ENCODE measurements around the gene PDE6B. TPM values are rescaled to one million over a fixed set of nuclear protein-coding genes. Genes with fewer than 3 reads are reported as not detected.

PDE6B gene
- total RNA-seq, 2 donors from 2014 or later, result 14.0 to 18.9 TPM

DNA sequence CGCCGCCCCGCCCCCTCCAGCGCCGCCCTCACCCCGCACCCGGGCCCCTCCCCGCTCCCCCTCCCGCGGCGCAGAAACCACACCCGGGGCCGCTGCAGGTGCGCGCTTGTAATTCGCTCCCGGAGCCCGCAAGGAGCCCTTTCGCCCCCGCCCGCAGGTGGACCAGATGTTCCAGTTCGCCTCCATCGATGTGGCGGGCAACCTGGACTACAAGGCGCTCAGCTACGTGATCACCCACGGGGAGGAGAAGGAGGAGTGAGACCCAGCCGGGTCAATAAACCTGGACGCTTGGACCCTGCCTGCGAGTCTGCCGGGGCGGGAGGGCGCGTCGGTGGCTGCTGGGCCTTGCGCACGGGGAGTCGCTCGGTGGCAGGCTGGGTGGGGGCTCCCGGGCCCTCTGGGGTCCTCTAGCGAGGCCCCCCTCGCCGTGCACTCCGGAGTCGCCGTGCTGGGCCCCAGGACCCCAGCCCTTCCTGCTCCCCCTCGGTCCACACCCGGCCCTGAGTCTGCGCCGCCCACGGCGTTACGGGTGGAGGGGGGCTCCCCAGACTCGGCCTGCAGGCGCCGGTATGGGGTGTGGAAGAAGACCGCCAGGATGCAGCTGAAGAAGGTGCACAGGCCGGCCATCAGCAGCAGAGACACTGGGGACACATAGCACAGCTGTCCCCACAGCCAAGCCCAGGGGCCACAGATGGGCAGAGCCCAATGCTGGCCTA, 56.5 kb downstream of the PDE6B start:
- peaks cover 6% of the 10 kb centered on the region for H3K4me1 Mint-ChIP-seq (ENCODE audit: low read depth)
- no peaks in the 10 kb centered on the region for H3K36me3 Mint-ChIP-seq (ENCODE audit: insufficient read depth in 2 of 2)
- no peak overlapping the region for H3K27ac Mint-ChIP-seq
- ATAC-seq (replicated peaks in 1 of 2) (peak; percentile 1 to 3), DNase-seq (peak in 1 of 2 donors; percentile 35)
- H3K9me3 Mint-ChIP-seq, result no peaks in the 10 kb centered on the region
- no peaks in the 10 kb centered on the region for H3K27me3 Mint-ChIP-seq (ENCODE audit: low read depth)
- H3K4me3 Mint-ChIP-seq, result no peak overlapping the region

DNA sequence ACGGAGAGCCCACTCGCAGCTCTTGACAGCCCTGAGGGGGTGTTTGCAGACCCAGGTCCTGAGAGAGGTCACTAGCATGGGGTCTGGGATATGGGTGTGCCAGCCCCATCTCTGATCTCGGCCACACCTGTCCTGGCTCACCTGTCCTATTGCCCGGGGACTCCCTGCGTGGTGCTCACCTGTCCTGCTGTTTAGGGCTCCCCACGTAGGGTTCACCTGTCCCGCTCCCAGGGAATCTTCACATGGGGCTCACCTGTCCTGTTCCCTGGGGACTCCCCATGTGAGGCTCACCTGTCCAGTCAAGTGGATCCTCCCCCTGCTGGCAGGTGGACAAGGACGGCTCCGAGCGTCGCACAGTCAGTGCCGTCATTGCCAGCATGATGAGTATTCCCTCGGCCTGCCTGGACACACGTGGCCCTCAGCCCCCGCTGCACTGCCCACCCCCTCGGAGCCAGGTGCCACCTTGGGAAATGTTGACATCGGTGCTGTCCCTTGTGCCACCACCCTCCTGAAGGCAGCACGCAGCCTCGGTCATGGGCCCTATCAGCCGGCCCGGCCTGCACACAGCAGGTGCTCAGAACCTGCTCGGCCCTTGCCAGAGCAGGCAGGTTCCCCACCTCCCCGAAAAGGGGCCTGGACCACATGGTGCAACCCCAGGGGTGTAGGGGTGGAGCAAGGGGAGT, 57.3 kb downstream of the PDE6B start:
- Mint-ChIP-seq H3K27me3 (ENCODE audit: low read depth) (peaks cover 2% of the 10 kb centered on the region), H3K9me3 (no peaks in the 10 kb centered on the region), H3K36me3 (ENCODE audit: insufficient read depth in 2 of 2) (no peaks in the 10 kb centered on the region), H3K4me3 (no peak overlapping the region), H3K27ac (no peak overlapping the region), H3K4me1 (ENCODE audit: low read depth) (peaks cover 6% of the 10 kb centered on the region)
- DNase-seq (no peak), ATAC-seq (replicated peaks in 1 of 2) (no peak)

GRCh38 chr4:683247-683897, 58.0 kb downstream of the PDE6B start:
- ATAC-seq (replicated peaks in 1 of 2) (peak in 1 of 2 donors; percentile 2), DNase-seq (no peak)
- peaks cover 6% of the 10 kb centered on the region for H3K27me3 Mint-ChIP-seq (ENCODE audit: low read depth)

GRCh38 chr4:683982-684622, 58.7 kb downstream of the PDE6B start:
- ATAC-seq (replicated peaks in 1 of 2) (peak; percentile 23 to 33), DNase-seq (peak; percentile 44 to 58)
- no peak overlapping the region for H3K27ac Mint-ChIP-seq
- H3K27me3 Mint-ChIP-seq (ENCODE audit: low read depth), result peaks cover 6% of the 10 kb centered on the region
- peaks cover 6% of the 10 kb centered on the region for H3K4me1 Mint-ChIP-seq (ENCODE audit: low read depth)
- no peaks in the 10 kb centered on the region for H3K36me3 Mint-ChIP-seq (ENCODE audit: insufficient read depth in 2 of 2)
- no peak overlapping the region for H3K4me3 Mint-ChIP-seq
- H3K9me3 Mint-ChIP-seq, result no peaks in the 10 kb centered on the region

More at GRCh38 chr4:683247-683897, 58.0 kb downstream of the PDE6B start:
- Mint-ChIP-seq H3K27ac (no peak overlapping the region), H3K9me3 (no peaks in the 10 kb centered on the region), H3K36me3 (ENCODE audit: insufficient read depth in 2 of 2) (no peaks in the 10 kb centered on the region), H3K4me3 (no peak overlapping the region), H3K4me1 (ENCODE audit: low read depth) (peaks cover 6% of the 10 kb centered on the region)

DNA sequence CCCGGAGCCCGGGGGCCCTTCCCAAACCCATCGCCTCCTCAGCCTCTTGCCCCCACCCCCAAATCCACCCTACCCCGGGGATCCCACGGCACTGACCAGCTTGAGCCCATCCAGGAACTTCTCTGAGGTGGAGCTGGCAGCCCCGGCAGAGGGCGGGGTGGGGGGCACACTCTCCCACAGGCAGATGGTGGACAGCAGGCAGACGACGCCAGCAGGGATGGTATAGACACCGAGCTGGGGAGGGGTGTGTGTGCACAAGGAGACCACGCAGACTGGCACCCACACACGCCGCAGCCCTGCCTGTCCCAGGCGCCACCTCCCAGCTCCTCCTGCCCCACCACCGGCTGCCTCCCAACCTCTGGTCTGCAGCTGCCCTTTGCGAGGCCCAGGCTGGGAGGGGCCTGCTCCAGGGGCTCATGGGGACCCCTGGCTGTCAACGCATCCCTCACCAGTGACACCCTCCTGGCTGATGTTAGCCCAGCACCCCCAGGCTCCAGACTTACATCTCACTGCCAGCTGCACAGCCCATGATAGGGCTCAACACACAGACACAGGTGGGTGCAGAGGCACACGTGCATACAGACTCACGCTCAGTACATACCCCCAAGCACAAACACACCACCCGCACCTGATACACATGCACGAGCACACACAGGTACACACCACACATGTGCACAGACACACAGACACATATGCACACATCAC, 59.4 kb downstream of the PDE6B start:
- Mint-ChIP-seq H3K9me3 (no peaks in the 10 kb centered on the region), H3K27ac (no peak overlapping the region), H3K27me3 (ENCODE audit: low read depth) (peaks cover 6% of the 10 kb centered on the region), H3K4me1 (ENCODE audit: low read depth) (peaks cover 6% of the 10 kb centered on the region), H3K36me3 (ENCODE audit: insufficient read depth in 2 of 2) (no peaks in the 10 kb centered on the region), H3K4me3 (no peak overlapping the region)
- DNase-seq (no peak), ATAC-seq (replicated peaks in 1 of 2) (no peak)

- DNase-seq, result no peak
- ATAC-seq (replicated peaks in 1 of 2), result no peak
- Mint-ChIP-seq H3K27me3 (ENCODE audit: low read depth) (peaks cover 11% of the 10 kb centered on the region), H3K4me3 (no peak overlapping the region), H3K4me1 (ENCODE audit: low read depth) (peaks cover 1% of the 10 kb centered on the region), H3K36me3 (ENCODE audit: insufficient read depth in 2 of 2) (no peaks in the 10 kb centered on the region), H3K9me3 (no peaks in the 10 kb centered on the region), H3K27ac (no peak overlapping the region)
Observed at GRCh38 chr4:685679-686412, 60.5 kb downstream of the PDE6B start.

DNA sequence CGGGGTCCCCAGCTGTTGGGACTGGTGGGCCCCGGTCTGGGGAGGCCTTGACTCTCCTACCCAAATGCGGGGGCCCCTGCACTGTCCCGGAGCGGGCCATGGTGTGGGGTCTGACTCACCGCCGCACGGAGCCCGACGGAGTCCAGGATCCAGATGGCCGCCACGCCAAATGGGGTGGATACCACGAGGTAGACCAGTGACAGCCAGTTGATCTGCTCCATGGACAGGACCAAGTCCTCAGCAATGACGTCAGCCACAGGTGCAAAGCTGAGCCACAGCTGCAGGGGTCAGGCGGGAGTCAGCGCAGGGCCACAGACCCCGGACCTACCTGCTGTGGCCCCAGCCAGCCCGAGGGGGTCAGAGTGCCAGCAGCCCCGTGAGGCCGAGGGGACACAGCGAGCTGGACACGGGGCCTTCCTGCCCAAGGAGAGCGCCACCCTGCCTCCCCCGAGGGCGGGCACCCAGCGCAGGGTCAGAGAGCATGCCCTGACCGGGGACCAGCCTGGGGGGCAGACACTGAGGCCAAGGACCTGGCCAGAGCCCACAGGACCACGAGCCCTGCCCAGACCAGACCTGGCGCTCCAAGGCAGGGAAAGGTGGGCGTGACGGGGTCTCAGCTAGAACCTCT, 61.2 kb downstream of the PDE6B start:
- Mint-ChIP-seq H3K4me3 (no peak overlapping the region), H3K27me3 (ENCODE audit: low read depth) (peaks cover 11% of the 10 kb centered on the region), H3K27ac (no peak overlapping the region), H3K36me3 (ENCODE audit: insufficient read depth in 2 of 2) (no peaks in the 10 kb centered on the region), H3K4me1 (ENCODE audit: low read depth) (no peaks in the 10 kb centered on the region), H3K9me3 (no peaks in the 10 kb centered on the region)
- no peak for ATAC-seq (replicated peaks in 1 of 2)
- no peak for DNase-seq

DNA sequence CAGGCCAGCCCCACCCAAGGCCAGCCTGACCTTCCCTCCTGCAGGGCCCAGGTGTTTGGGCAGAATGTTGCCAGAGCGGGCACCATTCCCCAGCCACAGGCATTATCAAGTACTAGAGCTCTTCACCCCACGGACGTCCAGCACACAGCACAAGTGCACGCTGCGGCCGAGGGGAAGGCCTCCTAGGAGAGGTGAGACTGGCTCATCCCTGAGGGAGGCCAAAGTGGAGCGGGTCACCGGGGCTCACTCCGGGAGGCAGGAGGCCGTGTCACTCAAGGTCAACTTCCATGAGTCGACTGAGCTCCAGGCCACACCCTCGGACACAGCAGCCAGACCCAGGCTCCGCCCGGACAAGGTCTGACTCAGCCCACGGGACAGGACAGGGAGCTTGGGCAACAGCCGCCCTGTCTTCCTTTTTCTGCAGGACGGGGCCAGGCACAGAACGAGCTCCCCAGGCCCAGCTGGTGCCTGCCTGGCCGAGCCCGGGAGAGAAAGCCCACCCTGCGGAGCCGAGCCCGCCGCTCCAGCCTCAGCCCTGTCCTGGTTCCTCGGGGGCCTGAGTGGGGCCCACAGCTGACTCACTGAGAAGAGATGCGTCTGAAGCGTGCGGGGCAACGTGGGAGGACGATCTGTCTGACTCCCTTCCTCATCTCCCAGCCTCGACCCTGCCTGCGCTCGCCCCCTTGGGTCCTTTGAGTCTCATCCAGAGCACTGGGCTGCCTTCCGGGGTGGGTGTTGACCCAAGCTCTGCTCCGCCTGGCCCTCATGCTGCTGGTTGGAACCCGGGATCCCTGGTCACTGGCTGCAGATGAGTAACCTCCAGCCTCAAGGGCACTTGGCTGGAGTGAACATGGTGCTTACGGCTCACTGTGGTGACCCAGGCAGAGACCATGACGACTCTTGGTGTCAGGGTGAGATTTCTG, 61.9 kb downstream of the PDE6B start:
- ATAC-seq (replicated peaks in 1 of 2) (no peak), DNase-seq (no peak)
- H3K36me3 Mint-ChIP-seq (ENCODE audit: insufficient read depth in 2 of 2), result no peaks in the 10 kb centered on the region
- H3K9me3 Mint-ChIP-seq, result no peaks in the 10 kb centered on the region
- H3K27ac Mint-ChIP-seq, result no peak overlapping the region
- H3K4me1 Mint-ChIP-seq (ENCODE audit: low read depth), result no peaks in the 10 kb centered on the region
- H3K4me3 Mint-ChIP-seq, result no peak overlapping the region
- peaks cover 11% of the 10 kb centered on the region for H3K27me3 Mint-ChIP-seq (ENCODE audit: low read depth)

GRCh38 chr4:687971-688853, 62.8 kb downstream of the PDE6B start:
- Mint-ChIP-seq H3K27ac (no peak overlapping the region), H3K27me3 (ENCODE audit: low read depth) (peaks cover 11% of the 10 kb centered on the region), H3K4me3 (no peak overlapping the region), H3K4me1 (ENCODE audit: low read depth) (no peaks in the 10 kb centered on the region), H3K9me3 (no peaks in the 10 kb centered on the region), H3K36me3 (ENCODE audit: insufficient read depth in 2 of 2) (no peaks in the 10 kb centered on the region)
- ATAC-seq (replicated peaks in 1 of 2), result peak; percentile 3 to 10
- DNase-seq, result no peak

GRCh38 chr4:688854-689681, 63.7 kb downstream of the PDE6B start, which contains the start of gene SLC49A3:
TSS of gene SLC49A3 (minus strand) at chr4:689151. CDS start at chr4:689127, 24 bp downstream.
- Mint-ChIP-seq H3K4me1 (ENCODE audit: low read depth) (no peaks in the 10 kb centered on the region), H3K36me3 (ENCODE audit: insufficient read depth in 2 of 2) (no peaks in the 10 kb centered on the region), H3K27me3 (ENCODE audit: low read depth) (peaks cover 11% of the 10 kb centered on the region), H3K4me3 (no peak within 1 kb of the TSS), H3K9me3 (no peaks in the 10 kb centered on the region), H3K27ac (no peak within 1 kb of the TSS)
- ATAC-seq (replicated peaks in 1 of 2) (peak; percentile 29 to 38), DNase-seq (no peak)

Measured in activated T-cell treated with anti-CD3 and anti-CD28 coated beads, Interleukin-2, amount 50 U/mL, for 72 hours (primary cell).